ENCODE data around the gene BBX.

BBX gene

DNA sequence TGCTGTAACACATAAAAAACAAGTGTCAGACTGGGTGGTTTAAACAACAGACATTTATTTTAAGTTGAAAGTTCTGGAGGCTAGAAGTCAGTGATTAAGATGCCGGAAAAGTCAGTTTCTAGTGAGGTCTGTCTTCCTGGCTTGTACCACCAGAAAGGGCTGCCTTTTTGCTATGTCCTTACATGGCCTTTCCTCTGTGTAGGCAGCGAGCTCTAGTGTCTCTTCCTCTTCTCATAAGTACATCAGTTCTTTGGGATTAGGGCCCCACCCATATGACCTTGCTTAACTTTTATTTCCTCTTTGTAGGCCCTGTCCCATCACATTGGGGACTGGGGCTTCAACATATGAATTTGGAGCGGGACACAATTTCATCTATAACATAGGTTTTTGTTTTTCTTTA, 128.0 kb downstream of the BBX start:
- DNase-seq (ENCODE audit: low read depth, low spot score): no peak

DNA sequence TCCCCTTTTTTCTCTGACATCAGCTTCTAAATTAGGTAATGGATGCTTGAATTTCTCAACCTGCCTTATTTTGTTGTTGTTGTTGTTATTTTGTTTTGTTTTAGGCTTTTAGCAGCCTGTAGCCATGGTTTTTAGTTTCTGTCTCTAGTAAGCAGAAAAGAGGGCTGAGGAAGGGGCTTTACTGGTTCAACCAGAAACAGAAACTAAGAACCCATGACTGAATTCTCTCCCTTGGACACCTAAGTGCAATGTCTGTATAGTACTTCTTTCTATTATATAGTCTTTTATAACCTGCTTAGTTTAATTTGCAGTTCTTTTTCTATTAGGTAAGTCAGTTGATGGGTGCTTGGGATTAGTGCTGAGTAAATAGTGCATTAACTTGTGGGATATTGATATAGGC, 129.0 kb downstream of the BBX start:
- DNase-seq (ENCODE audit: low read depth, low spot score): no peak

DNA sequence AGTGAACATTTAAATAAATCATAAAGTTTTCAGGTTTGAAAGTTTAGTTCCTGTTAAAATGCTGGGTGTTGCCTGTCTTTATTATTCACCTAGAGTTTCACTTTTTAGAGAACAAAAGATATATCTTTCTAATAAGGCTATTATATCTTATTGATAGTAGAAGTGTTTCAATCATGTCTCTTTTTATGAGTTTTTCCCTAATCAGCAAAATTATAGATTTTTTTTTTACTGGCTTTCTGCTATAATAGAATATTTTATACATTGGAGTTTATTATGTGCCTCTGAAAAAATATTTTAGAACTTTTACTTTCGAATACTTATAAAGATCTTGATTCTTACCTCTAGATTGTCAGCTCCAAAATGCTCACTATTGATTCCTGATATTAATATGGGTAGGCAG, 131.5 kb downstream of the BBX start:
- DNase-seq (ENCODE audit: low read depth, low spot score): no peak

DNA sequence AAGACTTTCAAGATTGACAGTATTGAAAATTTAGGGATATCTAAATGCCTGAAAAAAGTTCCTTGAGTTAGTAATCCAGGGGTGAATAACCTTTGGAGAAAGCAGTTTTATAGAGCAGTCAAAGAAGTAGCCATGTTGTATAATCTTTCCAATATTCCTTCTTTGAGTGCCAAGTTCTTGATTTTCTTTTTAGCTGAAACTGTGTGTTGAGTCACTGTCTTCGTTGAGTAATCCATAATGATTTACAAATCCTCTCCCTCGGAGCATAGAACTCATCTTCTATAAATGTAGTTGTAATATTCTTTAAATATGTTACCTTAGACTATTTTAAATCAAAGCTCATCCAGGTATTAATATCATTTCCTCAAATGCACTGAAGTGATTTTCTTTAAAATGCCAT, 135.2 kb downstream of the BBX start:
- DNase-seq (ENCODE audit: low read depth, low spot score): no peak

DNA sequence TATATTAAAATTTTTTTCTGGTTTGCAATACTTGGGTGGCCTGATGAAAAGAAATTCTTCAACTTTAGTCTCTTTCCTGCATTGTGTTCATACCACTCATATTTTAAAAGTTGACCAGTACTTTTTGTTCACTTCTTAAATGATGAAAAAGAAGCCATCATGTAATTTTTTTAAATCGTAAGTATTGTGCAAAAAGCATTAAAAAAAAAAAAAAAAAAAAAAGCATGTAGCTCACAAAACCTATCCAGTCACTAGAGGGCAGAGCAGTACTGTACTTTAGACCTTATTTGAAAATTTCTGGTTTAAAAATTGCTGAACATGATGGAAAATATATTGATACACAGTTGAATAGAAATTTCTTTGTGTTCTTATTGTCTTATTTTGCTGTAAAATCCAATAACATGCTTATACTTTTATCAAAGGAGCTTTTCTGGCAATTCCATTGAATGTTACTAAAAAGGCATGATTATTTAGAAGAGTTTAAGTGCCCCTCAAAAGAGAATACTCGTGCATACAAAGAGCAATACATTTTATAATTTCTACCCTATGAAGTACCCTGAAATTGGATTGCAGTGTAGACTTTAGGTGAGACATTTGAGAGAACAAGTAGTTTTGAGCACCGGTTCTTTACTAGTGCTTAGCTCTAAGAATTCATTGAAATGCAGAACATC, 137.7 kb downstream of the BBX start:
- DNase-seq (ENCODE audit: low read depth, low spot score): no peak

DNA sequence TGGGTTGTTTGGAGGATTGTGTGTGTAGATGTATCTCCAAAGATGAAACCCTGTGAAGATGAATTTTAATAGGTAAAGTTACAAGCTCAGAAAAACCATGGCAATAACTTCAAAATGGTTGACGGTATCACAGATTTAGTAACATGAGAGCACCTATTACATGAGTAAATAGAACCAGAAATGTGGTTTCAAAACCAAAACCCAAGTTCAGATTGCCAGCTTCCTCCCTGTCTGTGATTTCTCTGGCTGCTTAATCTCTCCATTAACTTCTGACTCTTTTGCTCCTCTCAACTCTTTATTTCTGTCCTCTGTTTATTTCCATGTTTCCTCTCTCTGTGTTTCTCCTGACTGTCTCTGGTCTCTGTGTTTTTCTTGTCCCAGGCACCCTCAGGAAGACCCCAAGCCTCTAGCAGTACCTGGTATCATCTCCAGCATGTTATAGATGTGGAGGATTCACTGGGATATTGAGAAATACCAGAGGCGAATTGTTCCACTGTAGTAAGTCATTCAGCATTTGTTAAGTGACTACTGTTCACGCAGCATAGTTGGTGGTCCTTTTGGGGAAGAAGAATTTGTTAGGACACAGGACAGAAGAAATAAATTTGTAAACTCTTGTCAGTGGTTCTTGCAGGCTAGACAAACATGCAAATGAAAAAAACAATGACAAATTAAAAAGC, 138.8 kb downstream of the BBX start:
- DNase-seq (ENCODE audit: low read depth, low spot score): no peak

DNA sequence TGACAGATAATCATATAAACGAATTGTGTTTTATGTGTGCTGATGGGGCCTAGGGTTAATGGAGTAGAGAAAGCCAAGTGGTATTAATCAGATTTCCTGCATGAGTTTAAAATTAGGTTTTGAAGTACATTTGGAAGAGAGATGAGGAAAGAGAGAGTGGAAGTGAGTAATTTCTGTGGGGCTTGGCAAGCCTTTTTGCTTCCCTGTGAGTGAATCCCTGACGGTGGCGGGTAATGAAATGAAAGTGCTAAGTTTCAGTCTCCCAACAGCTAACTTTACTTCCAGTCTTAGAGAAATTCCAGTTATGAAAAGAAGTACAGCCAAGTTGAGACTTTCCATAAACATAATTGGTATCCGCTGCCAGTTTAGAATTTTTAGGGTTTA, 139.4 kb downstream of the BBX start:
- DNase-seq (ENCODE audit: low read depth, low spot score): no peak

DNA sequence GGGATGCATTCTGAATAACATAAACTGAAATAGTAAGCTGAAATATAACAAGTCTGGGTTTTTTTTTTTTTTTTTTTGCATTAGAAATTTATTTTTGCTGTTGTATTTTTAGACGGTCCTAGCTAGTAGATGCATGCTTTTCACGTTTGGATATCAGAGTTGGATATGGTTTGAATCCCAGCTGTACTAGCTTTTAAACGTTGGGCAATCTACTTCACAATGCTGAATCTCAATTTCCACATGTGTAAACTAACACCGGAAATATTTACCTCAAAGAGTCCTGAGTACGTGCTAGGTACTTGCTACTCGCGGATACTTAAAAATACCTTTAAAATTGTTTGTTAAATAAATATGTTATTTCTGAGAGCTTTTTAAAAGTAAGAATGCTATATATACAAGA, 139.8 kb downstream of the BBX start:
- no peak for DNase-seq (ENCODE audit: low read depth, low spot score)

DNA sequence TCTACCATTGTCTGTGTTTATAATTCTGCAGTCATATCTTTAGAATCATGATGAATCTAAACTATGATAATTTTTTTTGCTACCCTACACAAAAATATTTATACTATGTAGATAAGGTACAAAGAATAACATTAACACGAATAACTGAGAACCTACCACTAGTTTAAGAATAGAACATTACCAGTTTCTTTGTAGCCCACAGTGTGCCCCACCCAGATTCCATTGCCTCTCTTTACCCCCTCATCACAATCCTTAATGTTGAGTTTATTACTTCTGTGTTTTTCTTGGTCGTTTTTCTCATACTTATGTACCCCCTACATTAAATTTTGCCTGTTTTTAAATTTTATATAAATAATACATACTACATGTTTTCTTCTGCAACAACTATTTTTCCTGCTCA, 140.5 kb downstream of the BBX start:
- no peak for DNase-seq (ENCODE audit: low read depth, low spot score)

DNA sequence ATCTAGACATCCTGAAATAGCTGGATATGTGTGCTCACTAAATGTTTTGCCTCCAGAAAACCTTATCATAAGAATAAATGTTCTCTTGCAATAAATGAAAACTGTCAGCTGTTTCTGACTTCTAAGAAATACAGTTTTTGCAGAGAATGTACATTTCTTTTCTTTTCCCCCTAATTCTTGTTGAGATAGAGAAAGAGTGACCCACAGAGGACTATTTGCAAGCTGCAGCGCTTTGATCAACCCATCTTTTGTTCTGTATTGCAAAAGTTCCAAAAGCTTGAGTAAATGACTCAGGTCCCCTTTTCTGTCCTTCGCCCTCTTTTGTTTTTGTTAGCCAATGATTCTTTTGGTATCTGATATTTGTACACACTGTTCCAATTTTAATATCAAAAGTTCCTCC, 141.9 kb downstream of the BBX start:
- DNase-seq (ENCODE audit: low read depth, low spot score): no peak

DNA sequence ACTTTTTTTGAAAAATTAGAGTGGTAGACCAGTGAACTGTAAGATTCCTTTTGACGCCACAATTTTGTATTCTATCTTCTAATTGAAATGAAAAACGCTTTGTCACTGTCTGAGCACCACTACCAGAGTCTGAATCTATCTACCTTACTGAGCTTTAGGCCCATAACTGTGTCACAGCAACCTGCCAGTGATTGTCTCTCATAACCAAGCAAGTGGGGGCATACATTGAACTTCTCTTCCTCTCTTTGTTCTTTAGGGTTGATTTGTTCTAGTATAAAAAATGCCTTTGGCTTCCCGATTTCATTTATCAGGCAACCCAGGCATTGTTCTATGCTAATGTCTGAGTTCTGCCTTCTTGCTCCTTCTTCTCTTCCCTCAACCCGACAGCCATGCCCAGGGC, 142.6 kb downstream of the BBX start:
- DNase-seq (ENCODE audit: low read depth, low spot score): no peak

DNA sequence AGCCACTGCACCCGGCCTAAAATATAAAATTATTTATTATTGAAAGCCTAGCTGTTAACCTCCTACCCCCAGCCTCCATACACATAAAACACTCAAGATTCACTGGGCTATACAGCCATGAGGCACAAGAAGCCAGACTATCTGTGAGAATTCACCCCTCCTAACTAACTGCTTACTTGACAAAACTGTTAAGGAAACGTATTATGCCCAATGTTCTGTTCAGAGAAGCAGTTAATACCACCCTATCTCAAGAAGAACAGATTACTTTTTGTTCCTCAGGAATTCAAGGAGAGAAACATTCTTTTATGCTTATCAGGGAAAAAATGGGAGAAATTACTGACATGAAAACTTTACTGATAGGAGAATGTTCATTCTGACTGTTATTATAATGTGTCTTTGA, 144.1 kb downstream of the BBX start:
- DNase-seq (ENCODE audit: low read depth, low spot score): no peak

DNA sequence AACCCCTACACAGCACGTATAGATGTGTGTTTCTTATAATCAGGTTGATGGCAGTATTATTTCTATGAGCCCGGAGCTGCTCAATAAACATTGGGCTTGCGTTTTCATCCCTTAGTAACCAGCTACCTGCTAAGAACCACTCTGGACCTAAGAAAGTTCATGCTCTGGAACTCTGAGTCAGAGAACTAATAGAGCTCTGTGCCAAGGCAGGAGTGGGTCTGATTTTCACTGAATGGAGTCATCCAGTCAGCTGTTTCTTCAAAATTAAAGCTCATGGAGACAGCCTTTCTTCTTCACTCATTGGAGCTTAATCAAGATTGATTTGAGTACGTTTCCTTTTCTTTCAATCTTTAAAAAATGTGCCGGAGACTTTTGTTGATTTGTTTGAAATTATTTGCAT, 145.7 kb downstream of the BBX start:
- DNase-seq (ENCODE audit: low read depth, low spot score): no peak

DNA sequence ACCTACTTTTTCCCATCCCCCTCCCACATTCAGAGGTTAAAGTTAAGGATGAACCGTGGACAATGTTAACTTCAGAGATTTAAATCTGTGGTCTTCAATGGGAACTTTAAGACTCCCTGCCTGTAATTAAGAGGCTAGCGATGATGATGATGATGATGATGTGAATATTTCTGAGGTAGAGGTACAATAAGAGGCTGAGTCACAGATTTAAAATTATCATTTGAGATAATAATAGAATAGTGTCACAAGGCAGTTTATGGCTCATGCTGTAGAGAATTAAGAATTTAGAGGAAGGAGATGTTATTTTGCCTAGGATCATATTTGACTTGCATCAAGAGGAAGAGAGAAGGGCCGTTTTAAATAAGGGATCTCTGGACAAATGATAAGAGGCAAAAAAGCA, 146.2 kb downstream of the BBX start:
- DNase-seq (ENCODE audit: low read depth, low spot score): no peak

DNA sequence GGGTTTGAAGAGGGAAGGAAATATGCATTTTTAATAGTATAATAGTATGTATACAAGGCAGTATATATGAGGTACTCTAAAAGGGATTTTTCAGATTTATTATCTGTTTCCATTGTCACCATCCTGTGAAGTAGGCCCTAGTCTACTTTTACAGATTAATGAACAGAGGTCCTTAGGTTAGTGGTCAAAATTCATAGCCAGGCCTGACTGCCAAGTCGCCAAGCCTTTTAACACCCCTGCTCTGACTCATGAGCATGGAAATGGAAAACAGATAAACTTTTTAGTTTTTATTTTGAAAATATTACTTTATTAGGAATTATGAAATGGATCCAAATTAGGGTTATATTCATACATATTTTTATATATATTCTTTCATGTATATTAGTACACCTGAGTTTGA, 146.9 kb downstream of the BBX start:
- no peak for DNase-seq (ENCODE audit: low read depth, low spot score)

DNA sequence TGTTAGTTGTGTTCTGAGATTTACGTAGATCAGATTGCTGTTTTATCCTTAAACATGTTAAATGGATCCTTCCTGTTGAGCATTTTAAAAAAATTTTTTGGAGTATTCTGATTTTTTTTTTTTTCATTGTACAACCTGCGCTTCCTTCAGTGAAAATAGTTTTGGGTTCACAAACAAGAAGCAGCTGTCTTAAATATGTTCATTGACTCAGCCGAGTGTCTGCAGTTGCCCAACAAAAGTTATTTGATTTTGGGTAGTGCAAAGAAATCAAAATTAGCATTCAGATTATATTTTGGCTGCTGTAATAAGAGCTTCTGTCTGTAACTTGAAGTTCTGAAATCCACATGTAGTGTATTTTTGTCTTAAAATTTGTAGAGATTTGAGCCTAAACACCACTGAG, 148.2 kb downstream of the BBX start:
- DNase-seq (ENCODE audit: low read depth, low spot score): no peak

DNA sequence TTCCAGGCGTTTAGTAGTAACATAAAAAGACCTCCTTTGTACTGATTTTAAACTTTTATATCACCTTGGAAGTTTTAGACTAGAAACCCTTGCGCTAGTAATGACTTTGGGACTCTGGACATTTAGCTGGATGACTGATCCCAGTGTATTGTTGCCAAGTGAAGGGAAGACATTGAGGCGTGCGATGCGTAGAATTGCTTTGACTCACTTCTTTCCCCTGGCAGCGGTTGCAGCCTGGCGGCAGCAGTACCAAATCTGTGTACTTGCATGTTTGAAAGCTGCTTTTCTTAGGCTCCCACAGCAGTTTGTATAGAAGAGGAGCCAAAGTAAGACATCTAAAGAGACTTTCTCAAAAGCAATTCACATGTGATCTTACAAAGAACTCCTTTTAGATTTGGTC, 151.6 kb downstream of the BBX start:
- no peak for DNase-seq (ENCODE audit: low read depth, low spot score)

DNA sequence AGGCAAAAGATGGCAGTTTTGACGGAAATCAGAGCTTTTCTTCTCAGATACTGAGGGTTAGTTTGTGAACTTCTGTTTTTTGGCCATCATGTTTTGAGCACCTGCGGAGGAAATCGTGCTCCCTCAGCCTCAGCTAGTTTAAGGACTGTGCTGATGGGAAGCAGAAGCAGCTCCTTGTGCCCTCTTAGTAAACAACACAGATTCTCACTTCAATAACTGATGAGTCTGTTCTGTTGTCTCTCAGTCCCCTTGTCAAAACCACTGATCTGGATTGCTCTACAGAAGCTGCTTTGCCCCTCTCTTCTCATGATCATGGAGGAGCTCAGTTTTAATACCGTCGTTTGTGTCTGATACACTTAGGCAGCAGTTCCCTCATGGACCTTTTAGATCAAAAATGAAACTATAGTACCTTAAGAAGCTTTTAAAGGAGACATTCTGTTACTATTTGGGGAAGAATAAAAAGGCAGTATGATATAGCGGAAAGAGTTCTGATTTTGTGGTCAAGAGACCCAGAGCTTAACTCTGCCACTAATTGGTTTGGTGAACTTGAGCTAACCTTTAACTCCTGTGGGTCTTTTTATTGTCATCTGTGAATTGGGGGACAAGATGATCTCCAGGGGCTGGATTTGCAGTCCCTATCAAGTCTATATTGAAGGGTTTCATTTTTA, 152.6 kb downstream of the BBX start:
- DNase-seq (ENCODE audit: low read depth, low spot score): no peak

DNA sequence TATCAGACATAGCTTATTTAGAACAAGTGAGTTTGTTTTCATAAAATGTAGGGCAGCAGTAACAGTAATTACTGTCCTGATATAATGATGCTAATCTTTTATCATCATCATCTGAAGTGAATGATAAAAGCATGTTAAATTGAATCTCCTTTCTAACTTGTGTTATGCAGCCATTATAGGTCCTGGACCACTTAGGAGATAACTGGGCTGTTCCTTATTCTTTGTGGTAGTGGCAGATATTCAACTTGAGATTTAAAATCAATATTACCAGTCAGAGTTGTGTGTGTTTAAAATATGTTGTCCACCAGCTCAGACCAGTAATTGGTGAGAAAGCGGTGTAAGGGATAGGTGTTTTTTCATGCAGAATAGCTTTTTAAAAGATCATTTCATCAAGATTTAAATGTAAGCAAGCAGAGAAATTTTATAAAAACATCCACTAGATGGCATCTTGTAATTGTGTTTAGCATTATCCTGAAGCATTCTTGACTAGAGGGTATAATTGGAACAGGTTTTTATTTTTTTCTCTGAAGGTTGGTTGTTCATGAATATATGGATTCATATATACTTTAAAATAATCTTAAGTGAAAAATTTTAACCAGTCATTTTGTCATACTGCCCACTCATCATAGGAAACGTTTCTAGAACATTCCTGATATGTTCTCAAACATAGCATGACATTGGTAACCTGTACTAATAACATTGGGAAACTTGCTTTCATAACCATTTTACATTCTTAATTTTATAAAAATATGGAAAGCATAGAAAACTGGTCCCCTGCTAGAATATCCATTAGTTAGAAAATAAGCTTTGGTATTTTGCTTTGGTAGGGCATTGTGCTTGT, 153.9 kb downstream of the BBX start:
- DNase-seq (ENCODE audit: low read depth, low spot score): no peak

DNA sequence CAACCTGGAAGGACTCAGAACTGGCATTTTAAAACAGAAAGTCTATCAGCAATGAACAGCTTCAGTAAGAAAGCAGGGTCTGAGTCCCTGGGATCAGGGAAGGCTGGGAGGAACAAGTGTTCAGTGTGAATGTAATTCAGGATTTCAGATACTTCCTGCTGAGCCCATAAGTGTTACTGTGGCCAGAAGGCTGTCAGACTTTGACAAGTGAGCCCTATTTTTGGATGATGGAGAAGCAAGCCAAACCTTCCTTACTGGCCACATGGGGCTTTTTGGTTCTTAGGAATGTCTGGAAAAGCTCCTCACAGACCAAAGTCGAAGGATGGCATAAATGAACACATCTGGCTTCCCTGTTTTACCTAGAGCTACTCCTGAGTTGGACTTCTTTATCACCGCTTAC, 157.2 kb downstream of the BBX start:
- no peak for DNase-seq (ENCODE audit: low read depth, low spot score)

DNA sequence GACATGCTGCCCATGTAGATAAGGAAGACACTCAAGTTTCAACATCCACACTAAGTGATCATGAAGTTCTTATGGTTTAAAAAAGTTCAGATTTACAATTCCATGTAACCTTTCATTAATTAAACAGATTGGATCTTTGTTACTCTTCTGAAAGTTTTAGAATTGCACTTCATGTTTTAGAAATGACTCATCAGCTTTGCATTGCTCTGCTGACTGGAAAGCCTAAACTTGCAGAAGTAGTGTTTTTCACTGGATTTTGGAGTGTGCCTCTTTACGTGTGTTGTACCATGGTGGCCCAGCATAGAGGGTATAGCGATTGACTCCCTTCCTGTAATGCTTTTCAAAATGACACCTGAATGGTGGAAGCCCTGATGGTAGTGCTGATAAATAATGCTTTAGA, 157.9 kb downstream of the BBX start:
- DNase-seq (ENCODE audit: low read depth, low spot score): no peak

DNA sequence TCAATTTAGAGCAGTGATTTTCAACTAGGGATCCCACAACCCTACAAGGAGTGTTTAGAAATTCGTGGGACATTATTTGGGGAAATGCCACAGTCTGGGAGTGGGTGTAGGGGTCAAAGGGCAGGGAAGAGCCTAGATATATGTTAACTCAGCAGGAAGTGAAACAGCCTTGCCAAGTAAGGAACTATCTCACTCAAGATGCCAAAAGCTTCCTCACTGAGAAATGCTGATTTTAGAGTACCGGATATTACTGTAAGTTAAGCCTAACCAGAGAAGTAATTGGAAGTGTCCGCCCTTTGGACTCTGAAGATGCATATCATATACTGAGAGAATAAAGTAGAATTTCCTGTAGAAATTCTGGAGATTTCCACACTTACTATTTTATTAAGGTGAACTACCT, 158.6 kb downstream of the BBX start:
- no peak for DNase-seq (ENCODE audit: low read depth, low spot score)
